A172 (cell line): ENCODE results near the gene APELA. TPM values are rescaled to one million over a fixed set of nuclear protein-coding genes. Genes with fewer than 3 reads are reported as not detected.
A peak's percentile ranks its signal among the peaks of the same experiment; 100 is the strongest.
"Not testable (repeated sequence)": the region's sequence is repeated elsewhere in the genome, so short reads cannot be mapped to it uniquely, and the experiment has no call there.

Experiments used
- DNase-seq: peaks from one replicate; pipeline ENCODE4 v3.0.0-alpha.2; 2015; ENCODE audit warnings: low spot score
- total RNA-seq: library from RNA; depleted of rRNA; stranded (reverse); fragments of >200 nt; shearing (Covaris generic); gene quantifications from 2 replicates; pipeline ENCODE4 v1.2.3, GENCODE V29; 2014; rRNA removed

APELA gene
- total RNA-seq, 1 experiment from 2014 or later: not detected

DNA sequence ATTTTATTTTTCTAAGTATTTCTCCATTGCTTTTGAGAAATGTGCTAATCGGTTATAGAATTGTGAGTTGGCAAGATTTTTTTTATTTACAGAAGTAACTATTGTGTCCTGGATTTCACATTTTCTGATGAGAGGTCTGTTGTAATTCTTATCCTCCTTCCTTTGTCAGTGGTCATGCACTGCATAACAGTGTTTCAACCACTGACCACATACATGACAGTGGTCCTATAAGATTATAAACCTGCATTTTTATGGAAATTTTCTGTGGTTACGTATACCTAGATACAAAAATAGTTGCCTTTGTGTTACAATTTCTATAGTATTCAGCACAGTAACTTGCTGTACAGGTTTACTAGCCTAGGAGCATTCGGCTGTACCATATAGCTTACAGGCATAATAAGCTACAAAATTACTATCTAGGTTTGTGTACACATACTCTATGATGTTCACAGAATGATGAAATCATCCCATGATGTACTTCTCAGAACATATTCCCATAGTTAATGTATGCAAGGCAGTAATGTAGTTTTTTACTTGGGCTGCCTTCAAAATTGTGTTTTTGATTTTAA is 47.8 kb downstream of the APELA start:
- no peak for DNase-seq

DNA sequence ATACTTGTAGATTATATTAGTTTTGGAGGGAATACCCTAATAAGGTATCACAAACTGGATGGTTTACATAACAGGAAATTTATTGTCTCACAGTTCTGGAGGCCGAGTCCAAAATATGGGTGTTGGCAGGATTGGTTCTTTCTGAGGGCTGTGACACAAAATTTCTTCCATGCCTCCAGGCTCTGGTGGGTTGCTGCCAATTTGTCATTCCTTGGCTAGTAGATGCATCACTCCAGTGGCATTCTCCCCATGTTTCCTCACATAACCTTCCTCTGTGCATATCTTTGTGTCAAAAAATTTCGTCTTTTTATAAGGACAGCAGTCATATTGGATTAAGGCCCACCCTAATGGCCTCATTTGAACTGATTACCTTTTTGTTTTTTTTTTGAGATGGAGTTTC is 49.3 kb downstream of the APELA start:
- peak; percentile 23 for DNase-seq

DNA sequence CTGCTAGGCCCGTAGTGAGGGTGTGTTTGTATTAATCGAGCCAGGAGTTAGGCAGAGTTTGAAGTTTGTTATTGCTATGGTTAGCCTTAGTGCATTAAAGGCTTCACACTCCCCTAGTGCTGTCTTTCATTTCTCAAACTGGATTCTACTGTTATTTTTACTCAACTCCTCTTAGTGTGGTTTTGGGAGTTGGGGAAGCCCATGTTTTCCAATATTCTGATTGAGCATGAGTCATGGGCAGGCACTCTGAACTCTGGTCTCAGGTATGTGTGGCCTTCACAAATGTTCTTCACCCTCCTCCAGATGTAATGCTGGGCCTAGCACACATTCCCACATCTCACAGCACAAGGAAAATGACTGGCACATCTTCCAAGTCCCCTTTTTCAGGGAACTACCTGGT is 50.1 kb downstream of the APELA start:
- not testable (repeated sequence) for DNase-seq

DNA sequence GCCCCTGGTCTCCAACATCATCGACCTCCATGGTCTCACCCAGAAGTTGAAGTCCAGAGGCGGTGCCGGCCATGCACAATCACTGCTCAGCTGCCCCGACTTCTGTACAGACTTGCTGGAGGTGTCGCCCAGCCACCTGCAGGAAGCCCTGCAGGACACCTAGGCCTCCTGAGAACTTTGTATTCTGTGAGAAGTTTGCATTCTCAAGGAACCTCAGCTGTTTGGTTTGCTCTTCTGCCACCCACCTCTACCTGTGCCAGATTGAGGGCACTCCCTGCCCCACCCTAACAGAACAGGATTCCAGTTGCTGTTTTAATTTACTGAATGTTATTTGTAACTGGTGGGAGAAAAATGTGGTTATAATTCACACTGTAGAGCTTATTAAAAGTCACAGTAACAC is 53.7 kb downstream of the APELA start:
- no peak for DNase-seq

DNA sequence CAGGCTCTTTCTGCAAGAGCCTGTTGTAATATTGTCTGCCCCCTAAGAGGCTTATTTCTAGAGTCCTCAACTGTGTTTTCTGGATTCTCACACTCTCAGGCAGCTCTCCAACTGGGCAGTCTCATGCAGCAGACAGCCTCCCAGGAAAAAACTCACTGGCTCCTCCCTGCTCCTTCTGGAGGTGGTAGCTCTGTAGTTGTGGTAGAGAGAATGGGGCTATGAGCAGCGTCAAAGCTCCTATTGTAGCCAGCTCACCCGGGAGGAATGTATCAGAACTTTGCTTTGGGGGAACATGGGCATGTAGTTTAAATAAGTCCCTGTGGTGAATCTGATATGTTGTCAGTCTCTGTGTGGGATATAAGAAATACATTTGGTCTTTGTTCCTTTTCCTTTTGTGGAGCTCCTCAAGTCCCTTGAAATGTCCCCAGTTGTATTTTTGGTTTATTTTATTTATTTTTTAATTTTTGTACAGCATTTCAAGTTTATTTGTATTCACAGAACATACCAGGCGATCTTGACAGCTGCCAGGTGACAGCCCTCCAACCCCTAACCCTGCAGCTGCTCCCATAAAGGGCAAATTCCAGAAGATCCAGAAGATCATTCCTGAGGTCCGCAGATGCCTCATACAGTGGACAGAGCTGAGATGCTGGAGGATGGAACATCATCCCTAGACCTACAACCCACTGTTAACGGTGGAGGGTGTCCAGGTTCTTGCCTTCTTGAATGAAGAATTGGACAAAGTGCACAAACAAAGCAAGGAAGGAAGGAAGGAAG is 54.8 kb downstream of the APELA start:
- DNase-seq: no peak

DNA sequence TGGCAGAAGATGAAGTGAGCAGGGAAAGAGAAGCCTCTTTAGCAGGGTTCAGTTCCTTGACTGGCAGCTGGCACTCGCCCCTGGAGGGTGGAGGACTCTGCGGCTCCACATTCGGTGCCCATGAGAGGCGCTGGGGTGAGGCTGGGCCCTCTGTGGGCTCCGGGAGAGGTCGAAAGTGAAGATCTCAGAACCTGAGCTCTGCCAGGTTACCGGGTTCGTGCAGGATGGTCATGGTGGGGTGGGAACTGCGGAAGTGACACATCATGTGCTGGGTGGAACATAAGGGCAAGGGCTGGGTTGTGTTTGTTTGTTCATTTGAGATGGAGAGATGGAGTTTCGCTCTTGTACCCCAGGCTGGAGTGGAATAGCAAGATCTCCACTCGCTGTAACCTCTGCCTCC is 56.3 kb downstream of the APELA start:
- no peak for DNase-seq

DNA sequence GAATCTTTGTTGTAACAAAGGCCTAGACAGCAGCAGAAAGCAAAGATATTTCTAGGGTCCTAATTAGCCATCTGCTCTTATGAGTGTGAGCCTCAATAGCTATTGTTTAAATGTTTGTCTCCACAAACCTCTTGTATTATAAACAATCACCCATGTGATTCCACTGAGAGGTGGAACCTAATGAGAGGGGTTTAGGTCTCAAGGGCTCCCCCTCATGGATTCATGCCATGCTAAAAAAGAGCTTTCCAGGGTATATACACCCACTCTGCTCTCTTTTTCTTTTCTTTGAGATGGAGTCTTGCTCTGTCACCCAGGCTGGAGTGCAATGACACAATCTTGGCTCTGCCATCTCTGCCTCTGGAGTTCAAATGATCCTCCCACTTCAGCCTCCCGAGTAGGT is 58.4 kb downstream of the APELA start:
- no peak for DNase-seq

DNA sequence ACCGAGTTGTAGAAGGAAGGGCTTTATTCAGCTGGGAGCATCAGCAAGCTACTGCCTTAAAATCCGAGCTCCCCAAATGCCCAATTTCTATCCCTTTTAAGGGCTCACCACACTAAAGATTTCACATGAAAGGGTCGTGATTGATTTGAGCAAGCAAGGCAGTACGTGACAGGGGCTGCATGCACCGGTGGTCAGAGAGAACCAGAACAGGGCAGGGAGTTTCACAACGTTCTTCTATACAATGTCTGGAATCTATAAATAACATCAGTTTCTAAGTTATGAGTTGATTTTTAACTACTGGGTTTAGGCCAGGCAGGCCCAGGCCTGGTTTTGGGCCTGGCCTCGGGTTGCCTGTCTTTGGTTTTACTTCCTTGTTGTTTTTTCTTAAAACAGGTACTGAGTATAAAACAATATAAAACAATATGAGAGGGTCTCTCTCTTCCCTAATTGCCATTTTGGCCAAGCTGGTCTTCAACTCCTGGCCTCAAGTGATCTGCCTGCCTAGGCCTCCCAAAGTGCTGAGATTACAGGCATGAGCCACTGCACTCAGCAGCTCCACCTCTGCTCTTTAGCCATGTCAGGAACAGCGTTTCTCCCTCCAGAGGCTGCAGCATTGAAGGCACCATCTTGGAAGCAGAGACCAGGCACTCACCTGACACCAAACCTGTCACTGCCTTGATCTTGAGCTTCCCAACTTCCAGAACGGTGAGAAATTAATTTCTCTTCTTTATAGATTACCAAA is 59.1 kb downstream of the APELA start:
- not testable (repeated sequence) for DNase-seq

DNA sequence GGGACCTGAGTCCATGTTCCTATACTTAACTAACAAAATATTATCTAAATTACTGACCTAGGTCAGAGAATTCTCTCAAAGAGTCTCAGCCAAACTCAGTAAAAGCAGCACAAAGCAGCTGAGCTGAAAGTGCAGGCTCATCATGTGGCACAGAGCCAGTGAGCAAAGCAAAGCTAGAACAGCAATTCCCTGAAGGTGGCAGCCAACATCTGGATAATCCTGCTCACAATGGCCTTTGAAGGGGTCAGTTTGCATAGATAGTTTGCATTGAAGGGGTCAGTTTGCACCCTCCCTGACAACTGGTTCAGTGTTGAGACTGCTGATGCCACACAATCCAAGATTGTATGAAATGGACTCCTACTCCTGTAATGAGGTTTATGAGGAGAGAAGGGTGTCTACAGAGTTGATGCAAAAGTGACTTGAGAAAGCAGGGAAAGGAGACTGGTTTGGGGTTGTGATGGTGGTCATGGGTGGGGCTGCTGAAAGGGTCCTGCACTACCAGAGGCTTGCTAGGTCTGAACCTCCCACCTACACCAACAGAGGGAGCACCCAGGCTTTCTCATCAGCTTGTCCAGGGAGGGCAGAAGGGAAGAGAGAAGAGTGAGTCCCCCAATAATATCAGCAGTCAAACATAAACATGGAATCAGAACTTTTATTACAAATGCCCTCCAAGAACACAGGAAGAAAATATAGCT is 60.7 kb downstream of the APELA start:
- no peak for DNase-seq

DNA sequence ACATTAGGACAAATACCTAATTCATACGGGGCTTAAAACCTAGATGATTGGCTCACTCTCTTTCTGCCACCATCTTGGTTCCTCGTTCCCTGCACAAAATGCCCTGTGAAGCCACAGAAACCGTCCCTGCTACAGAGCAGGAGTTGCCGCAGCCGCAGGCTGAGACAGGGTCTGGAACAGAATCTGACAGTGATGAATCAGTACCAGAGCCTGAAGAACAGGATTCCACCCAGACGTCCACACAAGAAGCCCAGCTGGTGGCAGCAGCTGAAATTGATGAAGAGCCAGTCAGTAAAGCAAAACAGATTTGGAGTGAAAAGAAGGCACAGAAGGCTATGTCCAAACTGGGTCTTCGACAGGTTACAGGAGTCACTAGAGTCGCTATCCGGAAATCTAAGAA is 66.2 kb downstream of the APELA start:
- no peak for DNase-seq

DNA sequence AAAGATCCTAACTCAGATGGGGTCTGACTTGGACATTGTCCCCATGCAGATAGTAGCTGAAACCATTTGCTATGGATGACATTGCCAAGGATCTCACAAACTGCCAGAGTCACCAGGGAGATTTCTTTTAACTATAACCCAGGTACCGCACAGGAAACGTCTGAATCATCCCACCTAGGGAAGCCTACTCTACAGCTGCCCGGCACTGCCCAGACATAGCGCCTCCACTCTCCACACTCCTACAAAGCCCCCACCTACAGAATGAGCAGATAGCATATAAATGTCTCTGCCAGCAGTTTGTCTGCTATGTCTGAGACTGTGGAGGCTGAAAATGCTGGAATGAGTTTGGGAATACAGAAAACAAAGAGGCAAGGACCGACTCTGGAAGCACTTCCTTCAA is 68.2 kb downstream of the APELA start:
- no peak for DNase-seq

DNA sequence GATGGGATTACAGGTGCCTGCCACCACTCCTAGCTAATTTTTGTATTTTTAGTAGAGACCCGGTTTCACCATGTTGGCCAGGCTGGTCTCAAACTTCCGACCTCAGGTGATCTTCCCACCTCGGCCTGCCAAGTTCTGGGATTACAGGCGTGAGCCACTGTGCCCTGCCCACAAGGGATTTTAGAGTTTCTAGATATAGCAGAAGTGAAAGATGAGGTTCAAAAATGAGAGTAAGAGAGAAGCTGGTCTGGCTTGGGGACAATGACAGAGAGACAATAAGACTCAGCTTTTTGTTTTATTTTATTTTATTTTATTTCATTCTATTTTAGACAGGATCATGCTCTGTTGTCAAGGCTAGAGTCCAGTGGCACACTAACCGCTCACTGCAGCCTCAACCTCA is 69.8 kb downstream of the APELA start:
- DNase-seq: no peak

Other genes with a start within 250 kb of the APELA start
- gene SMIM31, start 123.0 kb upstream of the APELA start, total RNA-seq: not detected in 2 replicates
- not detected in 2 replicates for gene TRIM61, start 100.5 kb downstream of the APELA start, total RNA-seq
- gene TRIM60, start 154.8 kb downstream of the APELA start, total RNA-seq: not detected in 2 replicates
- gene TRIM75, start 176.7 kb downstream of the APELA start, total RNA-seq: not detected in 2 replicates
- 20.2 and 24.8 TPM in 2 replicates for gene TMEM192, start 235.7 kb downstream of the APELA start, total RNA-seq